Measurements from ENCODE around the gene GRK5. TPM values are rescaled to one million over a fixed set of nuclear protein-coding genes. Genes with fewer than 3 reads are reported as not detected.

The GRK5 gene
- total RNA-seq, 4 donors from 2014 or later: 43.5 to 61.7 (median 48.9) TPM

- 93 to 96% methylated on average over 5 to 6 of the region's 6 CpGs for WGBS, 2 donors
- TF ChIP-seq EP300 (IDR thresholded peaks at IDR 0.05): no peak
- TF ChIP-seq POLR2A (IDR thresholded peaks at IDR 0.05): no peak
- no peak for TF ChIP-seq CTCF (IDR thresholded peaks at IDR 0.05)
- Histone ChIP-seq H3K36me3 (peaks cover 0 to 28% (median 0%) of the 10 kb centered on the region in 3 donors), H3K4me3 (no peak overlapping the region), H3K27ac (peak overlapping the region in 1 of 4 donors; percentile 79), H3K27me3 (no peaks in the 10 kb centered on the region), H3K4me1 (peaks cover 0 to 49% (median 11%) of the 10 kb centered on the region in 4 donors), H3K9me3 (no peaks in the 10 kb centered on the region)
- DNase-seq (ENCODE audit: low spot score in 2 of 2): no peak
Observed at GRCh38 chr10:119397416-119397815, 190.0 kb downstream of the GRK5 start.

- peaks cover 0 to 51% (median 11%) of the 10 kb centered on the region in 4 donors for H3K4me1 ChIP-seq
- peak overlapping the region in 2 of 4 donors; percentile 30 to 50 for H3K27ac ChIP-seq
- no peaks in the 10 kb centered on the region for H3K27me3 ChIP-seq
- WGBS, 2 donors: 75 to 80% methylated on average over 5 of the region's 5 CpGs
- H3K4me3 ChIP-seq: no peak overlapping the region
- TF ChIP-seq EP300 (IDR thresholded peaks at IDR 0.05) (no peak), CTCF (IDR thresholded peaks at IDR 0.05) (no peak), POLR2A (IDR thresholded peaks at IDR 0.05) (no peak)
- DNase-seq (ENCODE audit: low spot score in 2 of 2): no peak
- H3K9me3 ChIP-seq: no peaks in the 10 kb centered on the region
- peaks cover 0 to 28% (median 0%) of the 10 kb centered on the region in 3 donors for H3K36me3 ChIP-seq
Observed at GRCh38 chr10:119398996-119399395, 191.6 kb downstream of the GRK5 start.

GRCh38 chr10:119399466-119399865, 192.1 kb downstream of the GRK5 start:
- H3K27ac ChIP-seq: peak overlapping the region in 1 of 4 donors; percentile 50
- 83 to 94% methylated on average over 3 of the region's 3 CpGs for WGBS, 2 donors

GRCh38 chr10:119401671-119402395, 194.5 kb downstream of the GRK5 start:
- WGBS, 2 donors: 54 to 57% methylated on average over 11 to 14 of the region's 14 CpGs
- DNase-seq (ENCODE audit: low spot score in 2 of 2): peak; percentile 72 to 82
- H3K27ac ChIP-seq: peak overlapping the region; percentile 46 to 83 (median 74)
- no peaks in the 10 kb centered on the region for H3K27me3 ChIP-seq
- H3K9me3 ChIP-seq: no peaks in the 10 kb centered on the region
- H3K4me1 ChIP-seq: peaks cover 0 to 43% (median under 1%) of the 10 kb centered on the region in 4 donors
- peak in 1 of 2 donors; percentile 89 for TF ChIP-seq EP300 (IDR thresholded peaks at IDR 0.05)
- TF ChIP-seq POLR2A (IDR thresholded peaks at IDR 0.05): no peak
- H3K4me3 ChIP-seq: no peak overlapping the region
- H3K36me3 ChIP-seq: peaks cover 0 to 26% (median 0%) of the 10 kb centered on the region in 3 donors

More at GRCh38 chr10:119399466-119399865, 192.1 kb downstream of the GRK5 start:
- TF ChIP-seq CTCF (IDR thresholded peaks at IDR 0.05) (no peak), EP300 (IDR thresholded peaks at IDR 0.05) (no peak), POLR2A (IDR thresholded peaks at IDR 0.05) (no peak)
- no peaks in the 10 kb centered on the region for H3K9me3 ChIP-seq
- H3K27me3 ChIP-seq: no peaks in the 10 kb centered on the region
- H3K4me3 ChIP-seq: no peak overlapping the region
- no peak for DNase-seq (ENCODE audit: low spot score in 2 of 2)
- H3K4me1 ChIP-seq: peaks cover 0 to 51% (median 11%) of the 10 kb centered on the region in 4 donors
- H3K36me3 ChIP-seq: peaks cover 0 to 28% (median 0%) of the 10 kb centered on the region in 3 donors

GRCh38 chr10:119403921-119404320, 196.6 kb downstream of the GRK5 start:
- H3K4me1 ChIP-seq: peaks cover 0 to 44% (median 0%) of the 10 kb centered on the region in 4 donors
- no peaks in the 10 kb centered on the region for H3K9me3 ChIP-seq
- peak overlapping the region in 1 of 4 donors; percentile 53 for H3K27ac ChIP-seq
- WGBS, 2 donors: 92 to 100% methylated on average over 1 of the region's 1 CpG
- peaks cover 0 to 11% (median 0%) of the 10 kb centered on the region in 3 donors for H3K36me3 ChIP-seq
- H3K4me3 ChIP-seq: no peak overlapping the region
- TF ChIP-seq CTCF (IDR thresholded peaks at IDR 0.05) (peak in 2 of 5 experiments; percentile 12 to 21), POLR2A (IDR thresholded peaks at IDR 0.05) (no peak)
- no peaks in the 10 kb centered on the region for H3K27me3 ChIP-seq
- DNase-seq (ENCODE audit: low spot score in 2 of 2): no peak

Data from tibial nerve (tissue), 4 donors.